ENCODE data around the gene EVA1B.

GRCh38 chr1:36305915-36306209, 17.6 kb downstream of the EVA1B start:
- TF ChIP-seq YY1 (IDR thresholded peaks at IDR 0.05; ENCODE audit: insufficient read depth, insufficient read length) (no peak), SUZ12 (IDR thresholded peaks at IDR 0.05; ENCODE audit: extremely low read depth, insufficient read depth, insufficient read length) (no peak)

All from NT2/D1 (cell line).